ENCODE results near the gene CREBL2.

DNA sequence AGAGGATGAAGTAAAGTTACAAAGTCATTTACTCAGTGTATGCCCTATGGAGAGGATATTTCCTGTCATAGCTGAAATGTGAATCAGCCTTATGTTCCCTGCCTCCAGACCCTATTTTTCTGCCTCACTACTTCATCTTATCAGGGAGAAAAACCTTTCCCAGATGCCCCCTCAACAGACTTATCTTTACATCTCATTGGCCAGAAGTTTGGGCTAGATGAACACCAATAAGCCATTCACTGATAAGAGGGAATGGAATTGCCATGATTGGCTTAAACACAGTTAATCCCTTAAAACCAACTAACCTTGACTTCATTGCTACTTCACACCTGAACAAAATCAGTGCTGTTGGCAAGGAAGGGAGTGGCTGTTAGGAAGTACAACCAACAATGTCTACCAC is 40.1 kb downstream of the CREBL2 start:
- TF ChIP-seq, protein P1, sequence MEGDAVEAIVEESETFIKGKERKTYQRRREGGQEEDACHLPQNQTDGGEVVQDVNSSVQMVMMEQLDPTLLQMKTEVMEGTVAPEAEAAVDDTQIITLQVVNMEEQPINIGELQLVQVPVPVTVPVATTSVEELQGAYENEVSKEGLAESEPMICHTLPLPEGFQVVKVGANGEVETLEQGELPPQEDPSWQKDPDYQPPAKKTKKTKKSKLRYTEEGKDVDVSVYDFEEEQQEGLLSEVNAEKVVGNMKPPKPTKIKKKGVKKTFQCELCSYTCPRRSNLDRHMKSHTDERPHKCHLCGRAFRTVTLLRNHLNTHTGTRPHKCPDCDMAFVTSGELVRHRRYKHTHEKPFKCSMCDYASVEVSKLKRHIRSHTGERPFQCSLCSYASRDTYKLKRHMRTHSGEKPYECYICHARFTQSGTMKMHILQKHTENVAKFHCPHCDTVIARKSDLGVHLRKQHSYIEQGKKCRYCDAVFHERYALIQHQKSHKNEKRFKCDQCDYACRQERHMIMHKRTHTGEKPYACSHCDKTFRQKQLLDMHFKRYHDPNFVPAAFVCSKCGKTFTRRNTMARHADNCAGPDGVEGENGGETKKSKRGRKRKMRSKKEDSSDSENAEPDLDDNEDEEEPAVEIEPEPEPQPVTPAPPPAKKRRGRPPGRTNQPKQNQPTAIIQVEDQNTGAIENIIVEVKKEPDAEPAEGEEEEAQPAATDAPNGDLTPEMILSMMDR (IDR thresholded peaks at IDR 0.05): no peak
- TF ChIP-seq POLR2A (IDR thresholded peaks at IDR 0.05) (no peak), EP300 (IDR thresholded peaks at IDR 0.05) (no peak), POLR2AphosphoS5 (IDR thresholded peaks at IDR 0.05) (no peak)
